ENCODE measurements around the gene SMIM41.

Gene SMIM41

GRCh38 chr12:52082988-52083637 lies 3.6 kb downstream of the SMIM41 start:
- TF ChIP-seq POLR2AphosphoS5 (IDR thresholded peaks at IDR 0.05; ENCODE audit: low read depth, low read length): no peak
- TF ChIP-seq, protein P1, sequence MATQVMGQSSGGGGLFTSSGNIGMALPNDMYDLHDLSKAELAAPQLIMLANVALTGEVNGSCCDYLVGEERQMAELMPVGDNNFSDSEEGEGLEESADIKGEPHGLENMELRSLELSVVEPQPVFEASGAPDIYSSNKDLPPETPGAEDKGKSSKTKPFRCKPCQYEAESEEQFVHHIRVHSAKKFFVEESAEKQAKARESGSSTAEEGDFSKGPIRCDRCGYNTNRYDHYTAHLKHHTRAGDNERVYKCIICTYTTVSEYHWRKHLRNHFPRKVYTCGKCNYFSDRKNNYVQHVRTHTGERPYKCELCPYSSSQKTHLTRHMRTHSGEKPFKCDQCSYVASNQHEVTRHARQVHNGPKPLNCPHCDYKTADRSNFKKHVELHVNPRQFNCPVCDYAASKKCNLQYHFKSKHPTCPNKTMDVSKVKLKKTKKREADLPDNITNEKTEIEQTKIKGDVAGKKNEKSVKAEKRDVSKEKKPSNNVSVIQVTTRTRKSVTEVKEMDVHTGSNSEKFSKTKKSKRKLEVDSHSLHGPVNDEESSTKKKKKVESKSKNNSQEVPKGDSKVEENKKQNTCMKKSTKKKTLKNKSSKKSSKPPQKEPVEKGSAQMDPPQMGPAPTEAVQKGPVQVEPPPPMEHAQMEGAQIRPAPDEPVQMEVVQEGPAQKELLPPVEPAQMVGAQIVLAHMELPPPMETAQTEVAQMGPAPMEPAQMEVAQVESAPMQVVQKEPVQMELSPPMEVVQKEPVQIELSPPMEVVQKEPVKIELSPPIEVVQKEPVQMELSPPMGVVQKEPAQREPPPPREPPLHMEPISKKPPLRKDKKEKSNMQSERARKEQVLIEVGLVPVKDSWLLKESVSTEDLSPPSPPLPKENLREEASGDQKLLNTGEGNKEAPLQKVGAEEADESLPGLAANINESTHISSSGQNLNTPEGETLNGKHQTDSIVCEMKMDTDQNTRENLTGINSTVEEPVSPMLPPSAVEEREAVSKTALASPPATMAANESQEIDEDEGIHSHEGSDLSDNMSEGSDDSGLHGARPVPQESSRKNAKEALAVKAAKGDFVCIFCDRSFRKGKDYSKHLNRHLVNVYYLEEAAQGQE (IDR thresholded peaks at IDR 0.05; ENCODE audit: insufficient read depth in 1 of 2, low read depth in 2 of 2, low read length in 2 of 2): no peak

DNA sequence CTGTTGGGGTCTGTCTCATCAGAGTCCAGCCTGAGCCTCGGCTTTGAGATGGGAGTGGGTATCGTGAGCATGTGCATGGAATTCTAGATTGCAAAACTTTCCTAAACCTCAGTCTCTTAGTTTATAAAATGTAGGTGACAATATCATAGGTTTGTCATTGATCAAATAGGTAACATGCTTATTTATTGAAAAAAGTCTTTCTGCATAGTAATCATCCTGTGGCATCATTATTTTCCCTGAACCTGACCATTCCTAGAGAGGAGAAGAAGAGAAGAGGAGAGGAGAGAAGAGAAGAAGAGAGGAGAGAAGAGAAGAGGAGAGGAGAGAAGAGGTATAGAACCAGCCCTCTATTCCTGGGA lies 4.1 kb downstream of the SMIM41 start:
- TF ChIP-seq FOXP2 (optimal IDR thresholded peaks at IDR 0.05; ENCODE audit: borderline replicate concordance, extremely low read depth, extremely low read length, insufficient read depth): no peak
- no peak for TF ChIP-seq SIN3A (IDR thresholded peaks at IDR 0.05; ENCODE audit: borderline replicate concordance, insufficient read depth, low read length)
- no peak for TF ChIP-seq POLR2AphosphoS5 (IDR thresholded peaks at IDR 0.05; ENCODE audit: low read depth, low read length)
- no peak for TF ChIP-seq TAF1 (IDR thresholded peaks at IDR 0.05; ENCODE audit: borderline replicate concordance, insufficient read depth, low read length)
- TF ChIP-seq, protein P1 (IDR thresholded peaks at IDR 0.05; ENCODE audit: insufficient read depth in 1 of 2, low read depth in 2 of 2, low read length in 2 of 2): no peak

DNA sequence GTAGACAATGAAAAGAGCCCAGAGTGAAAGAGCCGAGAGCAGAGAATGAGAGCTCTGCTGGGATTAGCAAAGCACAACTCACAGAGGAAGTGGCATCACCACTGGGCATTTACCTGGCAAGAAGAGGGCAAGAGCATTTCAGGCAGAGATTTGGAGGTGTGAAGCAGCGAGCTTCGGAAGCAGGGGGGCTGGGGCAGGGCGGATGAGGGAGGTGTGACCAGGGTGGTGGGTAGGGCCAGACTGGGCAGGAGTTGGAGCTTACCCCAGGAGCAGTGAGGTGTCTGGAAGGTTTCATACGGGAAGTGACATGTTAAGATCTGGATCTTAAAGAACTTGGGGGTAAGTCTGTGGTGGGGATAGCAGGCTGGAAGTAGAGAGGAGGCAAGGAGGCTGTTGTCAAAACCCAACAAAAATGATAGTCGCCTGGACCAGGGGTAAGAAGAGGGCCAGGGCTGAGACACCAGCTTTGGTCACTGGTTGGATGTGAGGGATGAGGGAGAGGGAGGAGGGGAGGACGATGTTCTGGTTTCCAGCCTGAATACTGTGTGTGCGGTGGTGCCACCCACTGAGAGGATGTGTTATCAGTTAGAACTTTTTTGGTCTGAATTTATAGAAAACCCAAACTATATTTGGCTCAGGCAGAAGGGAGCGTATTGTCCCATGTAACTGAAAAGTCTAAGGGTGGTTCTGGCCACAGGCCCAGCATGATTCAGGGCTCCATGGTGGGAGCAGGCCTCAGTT lies 5.2 kb downstream of the SMIM41 start:
- TF ChIP-seq FOXP2 (optimal IDR thresholded peaks at IDR 0.05; ENCODE audit: borderline replicate concordance, extremely low read depth, extremely low read length, insufficient read depth) (no peak), TAF1 (IDR thresholded peaks at IDR 0.05; ENCODE audit: borderline replicate concordance, insufficient read depth, low read length) (no peak), POLR2AphosphoS5 (IDR thresholded peaks at IDR 0.05; ENCODE audit: low read depth, low read length) (no peak), SIN3A (IDR thresholded peaks at IDR 0.05; ENCODE audit: borderline replicate concordance, insufficient read depth, low read length) (no peak)
- TF ChIP-seq, protein P1 (IDR thresholded peaks at IDR 0.05; ENCODE audit: insufficient read depth in 1 of 2, low read depth in 2 of 2, low read length in 2 of 2): no peak

DNA sequence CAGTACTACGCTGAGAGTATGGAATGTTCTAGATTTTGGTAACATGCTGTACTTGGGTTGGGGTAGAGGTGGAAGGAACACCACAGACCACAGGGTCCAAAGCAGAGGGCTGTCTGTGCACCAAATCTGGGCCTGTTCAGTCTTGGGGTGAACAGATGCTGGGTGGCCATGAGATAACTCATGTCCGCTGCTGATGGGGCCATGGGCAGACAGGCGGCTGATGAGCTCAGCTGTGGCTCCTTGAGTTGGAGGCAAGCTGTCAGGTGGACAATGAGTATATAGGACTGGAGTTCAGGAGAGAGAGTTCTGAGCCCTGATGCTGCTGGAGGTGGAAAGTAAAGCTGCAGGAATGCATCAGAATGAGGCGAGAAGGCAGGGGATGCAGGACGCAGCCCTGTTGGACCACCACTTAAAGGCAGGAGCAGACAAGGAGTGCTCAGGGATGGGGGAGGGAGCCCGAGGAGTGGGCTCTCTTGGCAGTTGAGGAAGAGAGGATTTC lies 6.2 kb downstream of the SMIM41 start:
- TF ChIP-seq POLR2AphosphoS5 (IDR thresholded peaks at IDR 0.05; ENCODE audit: low read depth, low read length) (no peak), FOXP2 (optimal IDR thresholded peaks at IDR 0.05; ENCODE audit: borderline replicate concordance, extremely low read depth, extremely low read length, insufficient read depth) (no peak), TAF1 (IDR thresholded peaks at IDR 0.05; ENCODE audit: borderline replicate concordance, insufficient read depth, low read length) (no peak)
- TF ChIP-seq, protein P1 (IDR thresholded peaks at IDR 0.05; ENCODE audit: insufficient read depth in 1 of 2, low read depth in 2 of 2, low read length in 2 of 2): no peak

All from PFSK-1 (cell line).